Bone marrow (tissue), 2 donors: Measurements from ENCODE around the gene ZSWIM5.
"Not testable (repeated sequence)": the region's sequence is repeated elsewhere in the genome, so short reads cannot be mapped to it uniquely, and the experiment has no call there.

Experiments used
- DNase-seq, 2 donors: peaks; one replicate each; lab custom pipeline; 2025; lab: John Stamatoyannopoulos, UW

Gene ZSWIM5

DNA sequence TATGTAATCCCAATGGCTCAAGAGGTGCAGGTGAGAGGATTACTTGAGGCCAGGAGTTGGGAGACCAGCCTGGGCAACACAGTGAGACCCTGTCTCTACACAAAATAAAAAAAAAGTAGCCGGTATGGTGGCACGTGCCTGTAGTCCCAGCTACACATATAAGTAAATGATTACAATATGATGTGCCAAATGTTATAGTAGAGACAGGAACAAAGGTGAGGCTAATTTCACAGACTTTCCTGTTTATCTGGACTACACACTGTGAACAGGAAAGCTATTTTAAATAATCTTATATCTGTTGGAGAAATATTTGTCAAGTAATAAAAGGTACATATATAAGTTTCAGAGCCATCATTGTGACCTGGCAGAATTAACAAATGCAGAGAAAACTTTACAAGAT, 116.7 kb downstream of the ZSWIM5 start:
- no peak for DNase-seq

DNA sequence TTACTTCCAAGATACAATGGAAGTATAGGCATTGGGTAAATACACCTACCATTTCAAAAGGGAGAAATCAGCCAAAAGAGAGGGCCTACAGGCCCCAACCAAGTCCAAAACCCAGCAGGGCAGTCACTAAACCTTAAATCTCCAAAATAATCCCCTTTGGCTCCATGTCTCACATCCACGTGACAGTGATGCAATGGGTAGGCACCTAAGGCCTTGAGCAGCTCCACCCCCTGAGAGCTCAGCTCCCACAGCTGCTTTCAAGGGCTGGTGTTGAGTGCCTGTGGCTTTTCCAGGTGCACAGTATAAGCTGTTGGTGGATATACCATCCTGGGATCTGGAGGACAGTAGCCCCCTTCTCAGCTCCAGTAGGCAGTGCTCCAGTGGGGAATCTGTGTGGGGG, 121.8 kb downstream of the ZSWIM5 start:
- no peak for DNase-seq

DNA sequence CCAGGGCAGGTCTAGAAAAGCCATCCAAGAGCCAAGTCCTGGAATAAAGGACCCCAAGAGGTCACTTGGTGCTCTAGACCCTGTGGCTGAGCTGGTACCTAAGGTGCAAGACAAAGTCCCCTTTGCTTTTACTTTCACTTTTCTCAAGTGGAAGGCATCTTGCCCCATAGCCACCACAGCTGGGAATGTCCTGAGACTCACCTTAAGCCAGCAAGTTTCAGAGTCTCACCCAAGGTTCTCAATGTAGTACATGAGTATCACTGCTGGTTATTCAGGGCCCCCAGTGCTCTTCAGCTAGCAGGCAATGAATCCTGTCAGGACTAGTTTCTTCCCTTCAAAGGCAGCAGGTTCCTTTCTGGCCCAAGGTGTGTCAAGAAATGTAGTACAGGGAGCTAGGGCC, 126.9 kb downstream of the ZSWIM5 start:
- DNase-seq, result no peak

DNA sequence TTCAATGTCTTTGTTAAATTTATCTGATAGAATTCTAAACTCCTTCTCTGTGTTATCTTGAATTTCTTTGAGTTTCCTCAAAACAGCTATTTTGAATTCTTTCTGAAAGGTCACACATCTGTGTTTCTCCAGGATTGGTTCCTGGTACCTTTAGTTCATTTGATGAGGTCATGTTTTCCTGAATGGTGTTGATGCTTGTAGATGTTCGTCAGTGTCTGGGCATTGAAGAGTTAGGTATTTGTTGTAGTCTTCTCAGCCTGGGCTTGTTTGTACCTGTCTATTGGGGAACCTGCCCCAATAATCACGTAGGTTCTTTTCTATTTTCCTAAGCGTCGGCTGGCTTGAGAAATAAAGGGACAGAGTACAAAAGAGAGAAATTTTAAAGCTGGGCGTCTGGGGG, 129.4 kb downstream of the ZSWIM5 start:
- not testable (repeated sequence) for DNase-seq

DNA sequence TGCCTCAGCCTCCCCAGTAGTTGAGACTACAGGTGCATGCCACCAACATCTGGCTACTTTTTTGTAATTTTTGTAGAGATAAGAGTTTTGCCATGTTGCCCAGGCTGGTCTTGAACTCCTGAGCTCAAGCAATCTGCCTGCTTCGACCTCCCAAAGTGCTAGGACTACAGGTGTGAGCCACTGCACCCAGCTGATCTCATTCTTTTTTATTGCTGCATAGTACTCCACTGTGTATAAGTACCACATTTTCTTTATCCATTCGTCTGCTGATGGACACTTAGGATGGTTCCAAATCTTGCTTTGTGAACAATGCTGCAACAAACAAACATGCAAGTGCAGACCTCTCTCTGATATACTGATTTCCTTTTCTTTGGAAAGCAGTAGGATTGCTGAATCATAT, 134.8 kb downstream of the ZSWIM5 start:
- DNase-seq, result no peak

DNA sequence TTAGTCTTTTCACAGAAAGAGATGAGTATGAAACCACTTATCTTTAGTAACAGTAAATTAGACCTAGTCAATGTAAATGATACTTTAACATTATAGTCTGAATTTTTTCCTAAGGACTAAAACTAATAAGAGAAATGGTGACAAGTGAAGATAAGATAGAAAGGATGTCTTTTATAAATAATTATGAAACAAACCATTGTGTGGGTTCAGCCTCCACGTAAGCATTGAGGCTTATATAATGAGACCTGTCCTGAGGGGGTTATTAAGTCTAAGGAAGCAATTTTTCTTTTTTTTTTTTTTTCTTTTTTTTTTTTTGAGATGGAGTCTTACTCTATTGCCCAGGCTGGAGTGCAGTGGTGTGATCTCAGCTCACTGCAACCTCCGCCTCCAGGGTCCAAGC, 138.6 kb downstream of the ZSWIM5 start:
- DNase-seq, result no peak

DNA sequence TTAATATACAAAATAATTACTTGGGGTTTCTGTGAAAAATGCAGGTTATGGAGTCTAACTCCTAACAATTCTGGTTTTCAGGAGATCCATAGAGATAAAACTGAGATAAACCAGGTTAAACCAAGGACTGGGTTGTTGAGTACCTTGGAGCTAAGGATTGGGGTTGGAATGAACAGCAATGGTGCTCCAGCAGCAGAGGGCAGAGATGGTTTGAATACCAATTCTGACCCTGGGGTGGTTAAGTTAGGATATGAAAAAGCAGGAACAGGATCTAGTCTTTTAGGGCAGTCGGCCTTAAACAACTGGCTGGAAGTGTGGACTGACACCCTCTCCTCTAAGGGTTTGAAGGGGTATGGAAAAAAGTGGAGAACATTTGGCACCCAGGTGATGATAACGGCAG, 141.3 kb downstream of the ZSWIM5 start:
- DNase-seq, result no peak

DNA sequence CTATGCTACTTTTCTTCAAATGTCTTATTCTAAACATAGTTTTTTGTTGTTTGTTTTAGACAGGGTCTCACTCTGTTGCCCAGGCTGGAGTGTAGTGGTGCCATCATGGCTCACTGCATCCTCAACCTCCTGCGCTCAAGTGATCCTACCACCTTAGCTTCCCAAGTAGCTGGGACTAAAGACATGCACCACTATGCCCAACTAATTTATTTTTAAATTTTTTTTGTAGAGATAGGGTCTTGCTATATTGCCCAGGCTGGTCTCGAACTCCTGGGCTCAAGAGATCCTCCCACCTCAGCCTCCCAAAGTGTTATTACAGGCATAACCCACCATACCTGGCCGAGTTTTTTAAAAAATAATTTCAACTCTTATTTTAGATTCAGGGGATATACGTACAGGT, 143.9 kb downstream of the ZSWIM5 start:
- not testable (repeated sequence) for DNase-seq

DNA sequence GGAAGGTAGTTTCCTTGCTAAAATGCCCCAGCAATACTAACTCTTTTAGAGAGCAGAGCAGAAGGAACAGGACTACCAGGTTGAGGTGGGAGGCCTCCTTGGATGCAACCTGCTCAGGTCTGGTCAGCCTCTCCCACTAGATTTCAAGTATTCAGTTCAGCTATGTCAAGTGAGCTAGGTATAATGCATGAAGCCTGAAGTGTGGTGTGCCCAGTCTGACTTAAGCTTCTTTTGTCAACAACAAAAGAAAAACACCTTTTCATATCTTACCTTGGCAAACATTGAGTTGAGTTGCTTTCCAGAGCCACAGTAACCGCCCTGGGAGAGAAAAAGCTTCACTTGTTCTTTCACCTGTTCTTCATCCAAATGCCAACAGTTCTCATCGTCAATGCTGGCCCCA, 146.6 kb downstream of the ZSWIM5 start:
- DNase-seq, result no peak

DNA sequence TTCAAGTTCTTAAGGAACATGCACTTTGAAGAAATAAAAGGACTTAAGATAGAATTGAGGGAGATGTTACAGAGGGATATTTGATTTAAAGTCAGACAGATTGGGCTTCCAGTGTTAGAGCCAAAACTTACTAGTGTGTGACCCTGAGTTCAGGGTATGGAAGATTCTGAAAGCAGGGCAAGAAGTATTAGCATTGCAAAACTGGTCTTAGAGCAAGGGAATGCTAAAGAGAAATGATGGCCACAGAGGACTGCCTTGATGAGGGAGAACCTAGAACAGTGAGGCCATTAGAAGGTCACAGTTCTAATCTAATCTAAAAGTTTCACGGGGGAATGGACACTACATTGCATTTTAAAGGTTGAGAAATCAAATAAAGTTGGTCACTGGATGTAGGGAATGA, 148.9 kb downstream of the ZSWIM5 start:
- DNase-seq, result no peak

DNA sequence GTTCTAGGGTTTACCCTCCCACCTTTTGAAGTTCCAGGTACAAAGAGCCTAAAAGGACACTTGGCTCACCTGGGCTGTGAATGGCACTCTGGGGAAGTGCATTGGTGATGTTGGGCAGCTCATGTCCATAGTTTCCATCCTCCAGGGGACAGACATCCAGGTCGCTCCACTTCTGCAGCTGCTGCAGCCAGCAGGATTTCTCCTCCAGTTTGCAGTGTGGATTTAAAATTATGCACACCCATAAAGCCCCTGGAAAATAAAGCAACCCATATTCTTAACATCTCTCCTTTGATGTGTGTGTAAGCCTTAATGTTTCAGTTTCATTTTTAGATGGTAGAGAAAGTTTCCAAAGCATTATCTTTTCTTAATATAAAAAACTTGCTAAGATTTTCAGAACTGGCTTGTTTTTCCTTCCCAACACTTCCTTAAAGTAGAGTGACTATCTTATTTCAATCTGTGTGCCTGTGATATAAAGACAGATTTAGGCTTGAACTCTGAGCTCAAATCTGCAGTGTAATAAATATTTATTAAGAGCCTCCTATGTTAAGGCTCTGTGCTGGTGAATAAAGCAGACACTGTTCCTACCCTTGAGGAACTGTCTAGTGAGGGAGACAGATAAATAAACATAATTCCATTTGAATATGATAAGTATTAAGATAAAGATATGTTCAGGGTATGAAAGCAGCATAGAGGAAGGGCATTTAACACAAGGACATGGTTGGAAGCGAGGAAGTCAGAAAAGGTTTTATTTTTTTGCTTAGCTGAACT, 155.2 kb downstream of the ZSWIM5 start:
- peak in 1 of 2 donors; percentile 3 for DNase-seq

DNA sequence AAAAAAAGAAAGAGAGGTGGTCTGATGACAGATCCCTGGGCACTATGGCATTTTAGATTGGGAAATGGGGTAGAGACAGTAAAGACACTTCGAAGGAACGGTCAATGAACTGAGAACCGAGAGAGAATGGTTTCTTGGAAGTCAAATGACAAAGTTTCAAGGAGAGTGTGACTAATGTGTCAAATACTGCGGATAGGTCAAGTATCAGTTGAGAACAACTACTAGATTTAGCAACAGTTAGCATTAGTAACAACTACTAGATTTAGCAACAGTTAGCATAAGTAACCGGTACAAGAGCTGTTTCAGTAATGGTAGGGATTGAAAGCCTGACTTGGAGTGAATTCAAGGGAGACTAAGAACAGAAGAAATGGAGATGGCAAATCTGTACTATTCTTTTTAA, 159.4 kb downstream of the ZSWIM5 start:
- no peak for DNase-seq

DNA sequence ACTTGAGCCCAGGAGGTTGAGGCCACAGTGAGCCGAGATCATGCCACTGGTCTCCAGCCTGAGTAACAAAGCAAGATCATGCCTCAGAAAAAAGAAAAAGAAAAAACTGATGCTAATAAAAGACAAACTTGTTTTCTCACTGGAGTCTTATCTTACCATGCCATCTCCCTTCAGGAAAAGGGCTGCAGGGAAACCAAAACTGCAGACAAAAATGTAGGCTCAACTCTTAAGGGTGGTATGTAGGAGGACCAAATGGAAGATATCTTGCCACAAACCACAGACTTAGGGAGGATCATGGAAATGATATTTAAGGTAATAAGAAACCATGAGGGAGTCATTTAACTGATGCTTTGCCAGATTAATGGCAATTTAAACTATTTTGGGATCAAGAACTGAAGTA, 161.5 kb downstream of the ZSWIM5 start:
- no peak for DNase-seq

DNA sequence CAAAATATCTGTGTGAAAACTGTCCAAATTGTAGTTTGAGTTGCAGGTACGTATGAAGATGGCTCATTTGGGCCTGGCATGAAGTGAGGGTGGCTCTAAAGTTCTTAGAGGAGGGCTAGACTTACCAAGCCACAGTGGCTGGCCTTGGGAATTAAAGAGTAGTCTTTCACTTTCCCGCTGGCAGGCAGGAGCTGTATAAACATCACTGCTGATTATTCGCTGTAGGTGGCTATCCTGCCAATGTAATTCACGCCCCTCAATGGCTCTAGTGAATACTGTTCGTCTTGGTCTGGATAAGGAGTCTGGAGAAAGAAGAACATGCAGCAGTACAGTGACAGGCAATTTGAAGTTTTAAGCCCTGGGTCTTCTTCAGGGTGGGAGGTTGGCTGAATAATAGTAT, 163.3 kb downstream of the ZSWIM5 start:
- no peak for DNase-seq

DNA sequence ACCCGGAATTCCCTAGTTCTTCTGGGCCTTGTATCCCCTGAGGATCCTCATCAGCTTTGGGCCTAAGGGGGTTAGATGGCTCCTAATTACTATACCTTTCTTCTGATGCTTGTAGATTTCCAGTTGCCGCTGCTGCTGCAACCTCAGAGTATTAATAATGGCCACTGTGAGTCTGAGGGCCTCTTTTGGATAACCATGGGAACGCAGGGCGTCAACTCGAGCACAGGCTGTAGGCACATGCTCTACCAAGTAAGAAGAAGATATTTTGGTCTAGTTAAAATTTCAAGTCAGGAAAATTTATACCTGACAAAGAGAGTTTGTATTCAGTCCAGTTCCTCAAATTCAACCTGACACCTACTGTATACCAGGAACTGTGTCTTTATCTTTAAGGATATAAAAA, 166.1 kb downstream of the ZSWIM5 start:
- no peak for DNase-seq

DNA sequence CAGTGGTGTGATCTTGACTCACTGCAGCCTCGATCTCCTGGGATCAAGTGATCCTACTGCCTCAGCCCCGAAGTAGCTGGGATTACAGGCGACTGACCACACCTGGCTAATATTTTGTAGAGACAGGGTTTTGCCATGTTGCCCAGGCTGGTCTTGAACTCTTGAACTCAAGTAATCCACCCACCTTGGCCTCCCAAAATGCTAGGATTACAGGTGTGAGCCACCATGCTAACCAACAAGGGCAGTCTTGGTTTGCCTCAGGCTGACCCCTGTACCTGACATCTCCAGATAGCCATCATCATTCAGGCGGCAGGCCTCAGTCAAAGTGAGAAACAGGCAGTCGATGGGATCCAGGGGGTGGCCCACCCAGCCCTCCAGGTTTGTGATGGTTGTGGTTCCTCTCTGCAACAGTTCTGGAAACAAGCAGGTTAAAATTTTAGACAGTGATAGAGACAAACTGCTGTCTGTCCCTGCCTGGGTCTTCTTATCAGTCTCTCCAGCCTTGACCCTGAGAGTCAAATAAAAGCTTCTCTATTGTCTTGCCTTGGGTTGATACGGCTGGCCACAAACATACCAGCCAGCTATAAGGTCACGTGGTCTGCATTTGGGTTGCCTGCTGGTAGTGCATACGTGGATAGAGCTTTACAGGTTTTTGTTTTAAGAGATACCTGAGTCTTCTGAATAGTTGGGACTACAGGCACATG, 167.6 kb downstream of the ZSWIM5 start:
- no peak for DNase-seq

DNA sequence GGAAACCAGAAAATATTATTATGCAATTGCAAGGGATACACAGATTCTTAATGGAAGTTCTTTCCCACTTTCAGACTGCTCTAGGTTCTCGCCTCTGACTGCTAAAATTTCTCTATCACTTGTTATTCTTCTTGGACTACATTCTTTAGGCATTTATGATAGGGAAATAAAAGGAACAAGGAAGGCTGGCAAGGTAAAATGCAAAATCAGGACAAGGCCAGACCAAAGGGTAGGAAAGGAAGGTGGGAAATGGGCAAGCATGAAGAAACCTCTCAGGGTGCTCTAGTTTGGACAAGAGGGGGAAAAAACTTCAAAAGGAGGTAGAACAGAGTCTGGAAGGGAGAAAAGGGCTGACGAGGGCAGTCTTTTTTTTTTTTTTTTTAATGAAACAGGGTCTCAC, 168.2 kb downstream of the ZSWIM5 start:
- DNase-seq, result no peak

DNA sequence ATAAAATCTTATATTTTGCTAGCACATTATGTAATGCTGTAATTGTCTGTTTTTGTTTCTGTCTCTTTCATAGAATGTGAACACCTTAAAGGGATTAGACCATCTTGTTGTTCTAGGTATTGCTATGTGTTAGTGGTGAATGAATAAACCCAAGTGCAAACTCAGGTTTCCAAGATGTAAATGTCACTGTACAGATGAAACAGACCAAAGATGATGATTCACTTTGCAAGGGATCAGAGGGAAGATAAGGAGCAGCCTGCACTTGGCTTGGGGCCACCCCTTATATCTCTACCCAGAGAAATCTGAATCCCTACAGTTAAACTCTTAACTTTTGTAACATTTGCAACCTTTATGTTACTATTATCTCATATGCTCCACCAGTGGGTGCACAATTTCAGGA, 168.9 kb downstream of the ZSWIM5 start:
- DNase-seq, result no peak

DNA sequence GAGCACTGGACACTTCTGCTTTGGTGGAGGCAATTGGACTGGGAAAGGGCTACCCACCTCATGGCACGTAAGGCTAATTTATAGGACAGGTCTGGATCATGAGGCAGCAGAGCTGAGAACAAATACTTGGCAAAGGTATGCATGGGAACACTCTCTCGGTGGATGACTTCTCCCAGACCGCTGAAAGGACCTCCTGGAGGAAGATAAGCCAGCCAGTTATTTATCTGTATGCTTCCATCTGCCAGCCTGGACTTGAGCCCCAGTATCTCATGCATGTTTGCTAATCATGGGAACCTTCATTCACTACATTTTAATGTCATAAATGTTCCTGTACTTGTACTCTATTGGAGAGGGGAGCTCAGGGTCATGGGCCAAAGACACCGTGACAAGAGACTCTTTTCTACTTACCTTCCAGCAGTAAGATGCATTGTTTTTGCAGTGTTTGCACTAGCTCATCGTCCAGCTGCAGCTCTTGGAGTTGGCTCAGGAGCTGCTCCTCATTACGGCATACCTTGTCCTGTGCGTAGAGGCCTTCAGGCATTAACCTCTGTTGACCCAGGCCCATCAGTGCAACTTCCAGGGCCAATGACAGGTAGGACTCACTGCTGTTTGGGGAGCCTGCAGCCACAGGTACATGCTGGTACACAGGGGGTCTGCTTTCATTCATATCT, 170.6 kb downstream of the ZSWIM5 start:
- no peak for DNase-seq

DNA sequence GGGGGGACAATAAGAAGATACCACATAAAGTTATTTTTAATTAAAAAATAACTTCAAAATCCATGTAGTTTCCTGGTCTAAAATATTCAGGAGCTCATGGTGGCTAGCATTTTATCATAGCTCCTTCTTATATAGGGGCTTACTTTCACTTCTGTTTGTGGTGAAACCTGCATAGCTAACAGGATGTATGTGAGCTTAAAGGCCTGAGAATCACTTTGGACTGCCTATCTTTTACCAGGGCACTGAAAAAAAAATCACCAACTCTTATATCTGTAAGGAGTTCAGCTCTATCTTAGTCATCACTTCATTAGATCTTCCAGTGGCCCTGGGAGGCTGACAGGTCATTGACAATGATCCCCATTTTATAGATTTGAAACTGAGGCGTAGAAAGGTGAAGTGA, 173.0 kb downstream of the ZSWIM5 start:
- DNase-seq, result no peak

DNA sequence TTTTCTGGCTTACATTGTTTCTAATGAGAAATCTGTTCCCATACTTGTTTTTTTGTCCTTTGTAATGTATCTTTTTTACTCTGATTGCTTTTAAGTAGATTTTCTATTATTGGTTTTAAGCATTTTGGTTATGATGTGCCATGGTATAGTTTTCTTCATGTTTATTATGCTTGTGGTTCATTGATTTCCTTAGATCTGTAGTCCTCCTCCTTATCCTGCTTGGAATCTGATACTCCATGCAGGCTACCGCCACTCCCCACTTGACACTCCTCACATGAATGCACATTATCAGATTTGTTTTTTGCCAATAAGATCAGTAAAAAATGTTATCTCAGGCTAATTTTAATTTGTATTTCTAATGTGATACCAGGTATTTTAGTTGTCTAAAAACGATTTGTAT, 173.6 kb downstream of the ZSWIM5 start:
- no peak for DNase-seq

DNA sequence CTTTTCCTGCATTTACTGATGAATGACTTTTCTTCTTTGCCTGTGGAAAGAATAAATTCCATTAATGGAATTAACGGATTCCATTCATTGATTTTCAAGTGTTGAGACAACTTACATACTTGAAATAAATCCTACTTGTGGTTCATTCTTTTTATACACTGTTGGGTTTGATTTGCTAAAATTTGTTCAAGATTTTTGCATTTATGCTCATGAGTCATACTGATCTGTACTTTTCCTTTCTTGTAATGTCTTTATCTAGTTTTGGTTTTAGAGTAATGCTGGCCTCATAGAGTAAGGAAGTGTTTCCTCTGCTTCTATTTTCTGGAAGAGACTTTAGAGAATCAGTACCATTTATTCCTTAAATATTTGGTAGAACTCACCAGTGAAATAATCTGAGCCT, 180.0 kb downstream of the ZSWIM5 start:
- DNase-seq, result no peak

DNA sequence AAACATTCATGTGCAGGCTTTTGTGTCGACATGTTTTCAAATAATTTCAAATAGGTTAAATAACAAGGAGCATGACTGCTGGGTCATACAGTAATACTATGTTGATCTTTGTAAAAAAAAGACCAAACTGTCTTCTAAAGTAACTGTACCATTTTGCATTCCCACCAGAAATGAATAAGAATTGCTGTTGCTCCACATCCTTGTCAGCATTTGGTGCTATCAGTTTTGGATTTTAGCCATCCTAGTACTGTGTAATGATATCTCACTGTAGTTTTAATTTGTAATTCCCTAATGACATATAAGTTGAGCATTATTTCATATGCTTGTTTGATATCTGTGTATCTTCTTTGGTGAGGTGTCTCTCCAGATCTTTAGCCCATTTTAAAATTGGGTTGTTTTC, 182.7 kb downstream of the ZSWIM5 start:
- DNase-seq, result no peak
